GM23338 (cell line): Measurements from ENCODE around the gene TCERG1L. TPM values are rescaled to one million over a fixed set of nuclear protein-coding genes. Genes with fewer than 3 reads are reported as not detected.

Experiments
- ATAC-seq: fragments of 200-7000 bp; cut with Tn5 transposase; 3 replicates; pipeline ENCODE4 v1.9.1; 2020
- DNase-seq: peaks from one replicate; pipeline ENCODE4 v3.0.0-alpha.2; 2015; ENCODE audit warnings: low spot score
- H2AFZ ChIP-seq: fragments of 200-600 bp; sonication (generic); 2 replicates; pipeline ENCODE4 v1.8.0; 2016; ENCODE audit warnings: antibody characterized with exemption, mild to moderate bottlenecking, moderate library complexity
- H3F3A ChIP-seq: fragments of 200-600 bp; sonication (generic); replicated peaks from 2 replicates; pipeline ENCODE4 v1.8.0; 2017; ENCODE audit warnings: antibody characterized with exemption, mixed run types, low read depth
- H3K27ac ChIP-seq: fragments of 200-600 bp; sonication (generic); 2 replicates; pipeline ENCODE4 v1.6.1; 2016; ENCODE audit warnings: low read depth
- H3K27me3 ChIP-seq: fragments of 200-600 bp; sonication (generic); 2 replicates; pipeline ENCODE4 v1.8.0; 2016; ENCODE audit warnings: mild to moderate bottlenecking, mixed run types, moderate library complexity; ENCODE audit not compliant: insufficient read depth
- H3K36me3 ChIP-seq: fragments of 200-600 bp; sonication (generic); 2 replicates; pipeline ENCODE4 v1.8.0; 2016; ENCODE audit warnings: mild to moderate bottlenecking; ENCODE audit not compliant: insufficient read depth
- H3K4me1 ChIP-seq: fragments of 200-600 bp; sonication (generic); 2 replicates; pipeline ENCODE4 v1.8.0; 2016; ENCODE audit warnings: mild to moderate bottlenecking, moderate library complexity; ENCODE audit not compliant: insufficient read depth
- H3K4me2 ChIP-seq: fragments of 200-600 bp; sonication (generic); 2 replicates; pipeline ENCODE4 v1.7.1; 2017; ENCODE audit warnings: mixed run types
- H3K4me3 ChIP-seq: fragments of 200-600 bp; sonication (generic); 2 replicates; pipeline ENCODE4 v1.6.1; 2016; ENCODE audit warnings: mixed run types
- H3K79me2 ChIP-seq: fragments of 200-600 bp; sonication (generic); replicated peaks from 2 replicates; pipeline ENCODE4 v1.8.0; 2017; ENCODE audit warnings: mild to moderate bottlenecking; ENCODE audit not compliant: insufficient read depth
- H3K9me2 ChIP-seq: fragments of 200-600 bp; sonication (generic); 2 replicates; pipeline ENCODE4 v1.8.0; 2017; ENCODE audit not compliant: insufficient read depth
- H4K20me1 ChIP-seq: fragments of 200-600 bp; sonication (generic); replicated peaks from 2 replicates; pipeline ENCODE4 v1.8.0; 2017; ENCODE audit warnings: mild to moderate bottlenecking; ENCODE audit not compliant: insufficient read depth
- H3K27ac Mint-ChIP-seq: 2 replicates; pipeline ENCODE4 v1.8.0; 2020; ENCODE audit warnings: inconsistent platforms, mild to moderate bottlenecking, moderate library complexity, mixed read lengths
- H3K27me3 Mint-ChIP-seq: 3 replicates; pipeline ENCODE4 v1.8.0; 2022; ENCODE audit warnings: low read depth, mild to moderate bottlenecking, moderate library complexity, mixed read lengths, inconsistent platforms; ENCODE audit not compliant: insufficient read depth, poor library complexity
- H3K36me3 Mint-ChIP-seq: 3 replicates; pipeline ENCODE4 v1.8.0; 2021; ENCODE audit warnings: low read depth, mild to moderate bottlenecking, inconsistent platforms, moderate library complexity, mixed read lengths
- H3K4me1 Mint-ChIP-seq: 3 replicates; pipeline ENCODE4 v1.8.0; 2020; ENCODE audit warnings: mild to moderate bottlenecking, inconsistent platforms, mixed read lengths
- H3K4me3 Mint-ChIP-seq: 3 replicates; pipeline ENCODE4 v1.8.0; 2021; ENCODE audit warnings: moderate library complexity, mild to moderate bottlenecking, inconsistent platforms, mixed read lengths
- H3K9me3 Mint-ChIP-seq: 3 replicates; pipeline ENCODE4 v1.8.0; 2020; ENCODE audit warnings: moderate library complexity, mild to moderate bottlenecking, inconsistent platforms, mixed read lengths
- CREB1 ChIP-seq: fragments of 250-450 bp; sonication (Bioruptor Pico); IDR thresholded peaks from 2 replicates; pipeline ENCODE4 v1.5.0; 2020; ENCODE audit warnings: low read depth, mild to moderate bottlenecking, moderate library complexity
- CTCF ChIP-seq, 2 experiments: fragments of 200-600 bp in 1 of 2; sonication (generic) in 1 of 2; conservative IDR thresholded peaks; 2 replicates each; pipeline versions ENCODE4 v1.5.1 to v1.6.1; 2016 to 2017; ENCODE audit warnings: antibody characterized with exemption in 2 of 2, low read depth in 2 of 2, mild to moderate bottlenecking in 2 of 2, moderate library complexity in 1 of 2
- EZH2 ChIP-seq: fragments of 200-600 bp; sonication (generic); IDR thresholded peaks from one replicate; pipeline ENCODE4 v1.8.0; 2017; ENCODE audit warnings: antibody characterized with exemption, mild to moderate bottlenecking, low read depth; ENCODE audit not compliant: unreplicated experiment
- EZH2phosphoT487 ChIP-seq: fragments of 200-600 bp; sonication (generic); IDR thresholded peaks from one replicate; pipeline ENCODE4 v1.8.1; 2018; ENCODE audit warnings: antibody characterized with exemption; ENCODE audit not compliant: unreplicated experiment
- JUNB ChIP-seq: IDR thresholded peaks from one replicate; pipeline ENCODE4 v1.6.1; 2016; ENCODE audit warnings: antibody characterized with exemption; ENCODE audit not compliant: unreplicated experiment
- NANOG ChIP-seq: IDR thresholded peaks from 2 replicates; pipeline ENCODE4 v1.6.1; 2016; ENCODE audit warnings: antibody characterized with exemption, borderline replicate concordance
- POLR2AphosphoS5 ChIP-seq: IDR thresholded peaks from 2 replicates; pipeline ENCODE4 v1.6.1; 2016; ENCODE audit warnings: antibody characterized with exemption, low read depth
- STAT1 ChIP-seq: IDR thresholded peaks from one replicate; pipeline ENCODE4 v1.6.1; 2016; ENCODE audit warnings: antibody characterized with exemption; ENCODE audit not compliant: unreplicated experiment
- ZNF114 ChIP-seq: fragments of 250-450 bp; sonication (Bioruptor Pico); IDR thresholded peaks from 2 replicates; pipeline ENCODE4 v1.5.0; 2020; ENCODE audit warnings: mild to moderate bottlenecking, moderate library complexity
- ZNF331 ChIP-seq: fragments of 250-450 bp; sonication (Bioruptor Pico); IDR thresholded peaks from 2 replicates; pipeline ENCODE4 v1.5.0; 2020; ENCODE audit warnings: low read depth, mild to moderate bottlenecking, moderate library complexity
- ZNF462 ChIP-seq: fragments of 250-450 bp; sonication (Bioruptor Pico); IDR thresholded peaks from 2 replicates; pipeline ENCODE4 v1.5.0; 2020; ENCODE audit warnings: mild to moderate bottlenecking, moderate library complexity
- polyA plus RNA-seq: library from polyadenylated mRNA; unstranded; fragments of >200 nt; fragmentation: Nextera tagmentation; extraction: Ambion mirVana; gene quantifications from 2 replicates; pipeline ENCODE4 v1.2.1, GENCODE V29; 2016
- total RNA-seq: library from RNA; depleted of rRNA; stranded (reverse); fragments of >200 nt; shearing (Covaris generic); gene quantifications from 2 replicates; pipeline ENCODE4 v1.2.3, GENCODE V29; 2014
- TF ChIP-seq, protein P1 (sequence below): IDR thresholded peaks from 2 replicates; pipeline ENCODE4 v1.6.1; 2016; ENCODE audit warnings: antibody characterized with exemption
- TF ChIP-seq, protein P2 (sequence below): IDR thresholded peaks from one replicate; pipeline ENCODE4 v1.6.1; 2018; ENCODE audit warnings: antibody characterized with exemption; ENCODE audit not compliant: unreplicated experiment

TCERG1L gene
- total and polyA plus RNA-seq, 2 experiments from 2014 or later = 3.9 to 5.5 TPM

- H3K36me3 Mint-ChIP-seq = peaks cover 14% of the 10 kb centered on the region
- Histone ChIP-seq H3K79me2 (no peaks in the 10 kb centered on the region), H3K36me3 (no peaks in the 10 kb centered on the region), H3K4me1 (no peaks in the 10 kb centered on the region), H3K4me2 (no peak overlapping the region), H3K27me3 (no peaks in the 10 kb centered on the region), H2AFZ (no peak overlapping the region), H3K9me2 (no peaks in the 10 kb centered on the region), H3K4me3 (no peak overlapping the region), H3K27ac (no peak overlapping the region), H4K20me1 (no peaks in the 10 kb centered on the region), H3F3A (peaks cover 6% of the 10 kb centered on the region; the same call in 1 of the 2 replicates)
- TF ChIP-seq ZNF331 = no peak
- no peak for TF ChIP-seq CREB1 (CRISPR knock-in tag)
- no peak for TF ChIP-seq STAT1
- TF ChIP-seq, protein P1, sequence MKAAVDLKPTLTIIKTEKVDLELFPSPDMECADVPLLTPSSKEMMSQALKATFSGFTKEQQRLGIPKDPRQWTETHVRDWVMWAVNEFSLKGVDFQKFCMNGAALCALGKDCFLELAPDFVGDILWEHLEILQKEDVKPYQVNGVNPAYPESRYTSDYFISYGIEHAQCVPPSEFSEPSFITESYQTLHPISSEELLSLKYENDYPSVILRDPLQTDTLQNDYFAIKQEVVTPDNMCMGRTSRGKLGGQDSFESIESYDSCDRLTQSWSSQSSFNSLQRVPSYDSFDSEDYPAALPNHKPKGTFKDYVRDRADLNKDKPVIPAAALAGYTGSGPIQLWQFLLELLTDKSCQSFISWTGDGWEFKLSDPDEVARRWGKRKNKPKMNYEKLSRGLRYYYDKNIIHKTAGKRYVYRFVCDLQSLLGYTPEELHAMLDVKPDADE = no peak
- TF ChIP-seq ZNF462 (CRISPR knock-in tag) = no peak
- TF ChIP-seq EZH2phosphoT487 = no peak
- TF ChIP-seq POLR2AphosphoS5 = no peak
- TF ChIP-seq, protein P2, sequence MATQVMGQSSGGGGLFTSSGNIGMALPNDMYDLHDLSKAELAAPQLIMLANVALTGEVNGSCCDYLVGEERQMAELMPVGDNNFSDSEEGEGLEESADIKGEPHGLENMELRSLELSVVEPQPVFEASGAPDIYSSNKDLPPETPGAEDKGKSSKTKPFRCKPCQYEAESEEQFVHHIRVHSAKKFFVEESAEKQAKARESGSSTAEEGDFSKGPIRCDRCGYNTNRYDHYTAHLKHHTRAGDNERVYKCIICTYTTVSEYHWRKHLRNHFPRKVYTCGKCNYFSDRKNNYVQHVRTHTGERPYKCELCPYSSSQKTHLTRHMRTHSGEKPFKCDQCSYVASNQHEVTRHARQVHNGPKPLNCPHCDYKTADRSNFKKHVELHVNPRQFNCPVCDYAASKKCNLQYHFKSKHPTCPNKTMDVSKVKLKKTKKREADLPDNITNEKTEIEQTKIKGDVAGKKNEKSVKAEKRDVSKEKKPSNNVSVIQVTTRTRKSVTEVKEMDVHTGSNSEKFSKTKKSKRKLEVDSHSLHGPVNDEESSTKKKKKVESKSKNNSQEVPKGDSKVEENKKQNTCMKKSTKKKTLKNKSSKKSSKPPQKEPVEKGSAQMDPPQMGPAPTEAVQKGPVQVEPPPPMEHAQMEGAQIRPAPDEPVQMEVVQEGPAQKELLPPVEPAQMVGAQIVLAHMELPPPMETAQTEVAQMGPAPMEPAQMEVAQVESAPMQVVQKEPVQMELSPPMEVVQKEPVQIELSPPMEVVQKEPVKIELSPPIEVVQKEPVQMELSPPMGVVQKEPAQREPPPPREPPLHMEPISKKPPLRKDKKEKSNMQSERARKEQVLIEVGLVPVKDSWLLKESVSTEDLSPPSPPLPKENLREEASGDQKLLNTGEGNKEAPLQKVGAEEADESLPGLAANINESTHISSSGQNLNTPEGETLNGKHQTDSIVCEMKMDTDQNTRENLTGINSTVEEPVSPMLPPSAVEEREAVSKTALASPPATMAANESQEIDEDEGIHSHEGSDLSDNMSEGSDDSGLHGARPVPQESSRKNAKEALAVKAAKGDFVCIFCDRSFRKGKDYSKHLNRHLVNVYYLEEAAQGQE = no peak
- TF ChIP-seq EZH2 = no peak
- no peak for TF ChIP-seq ZNF114
- no peak for TF ChIP-seq NANOG
- TF ChIP-seq CTCF (conservative IDR thresholded peaks at IDR 0.05; ENCODE audit: low read depth in 2 of 2) = no peak
- TF ChIP-seq JUNB = no peak
- peaks cover 26% of the 10 kb centered on the region for H3K9me3 Mint-ChIP-seq
- DNase-seq = no peak
- H3K4me3 Mint-ChIP-seq = no peak overlapping the region
- peaks cover 3% of the 10 kb centered on the region; the same call in 2 of the 3 replicates for H3K4me1 Mint-ChIP-seq
- ATAC-seq = no peak
- peaks cover 9% of the 10 kb centered on the region for H3K27me3 Mint-ChIP-seq
- H3K27ac Mint-ChIP-seq = no peak overlapping the region
These were observed 133.8 kb downstream of the TCERG1L start for GRCh38 chr10:131177431-131178327.
